Transverse colon (tissue), 4 donors: Measurements from ENCODE around the gene ARHGAP21. TPM values are rescaled to one million over a fixed set of nuclear protein-coding genes. Genes with fewer than 3 reads are reported as not detected.

Experiments
- DNase-seq: peaks from one replicate; pipeline ENCODE4 v3.0.0-alpha.2; 2019
- H3K27ac ChIP-seq, 4 donors: fragments of 200-600 bp; sonication (generic); 2 replicates each; pipeline ENCODE4 v1.5.1; 2016 to 2018; ENCODE audit warnings: inconsistent platforms in 4 of 4
- H3K27me3 ChIP-seq: fragments of 200-600 bp; sonication (generic); 2 replicates; pipeline ENCODE4 v1.5.1; 2017; ENCODE audit warnings: inconsistent platforms
- H3K36me3 ChIP-seq, 4 donors: fragments of 200-600 bp; sonication (generic); 2 replicates each; pipeline ENCODE4 v1.5.1; 2017 to 2019; ENCODE audit warnings: inconsistent platforms in 4 of 4
- H3K4me1 ChIP-seq, 4 donors: fragments of 200-600 bp; sonication (generic); 2 replicates each; pipeline ENCODE4 v1.5.1; 2017 to 2020; ENCODE audit warnings: inconsistent platforms in 4 of 4
- H3K4me3 ChIP-seq, 4 donors: fragments of 200-600 bp; sonication (generic); 1 replicate in 1 of 4; 2 replicates in 3 of 4; pipeline versions ENCODE4 v1.5.1 to v1.6.1; 2017 to 2019; ENCODE audit warnings: inconsistent platforms in 4 of 4
- H3K9me3 ChIP-seq, 2 donors: fragments of 200-600 bp; sonication (generic); 2 replicates each; pipeline ENCODE4 v1.5.1; 2017 to 2019; ENCODE audit warnings: inconsistent platforms in 2 of 2
- CTCF ChIP-seq, 5 experiments: fragments of 200-600 bp in 3 of 5; fragments of 450-650 bp in 2 of 5; sonication (generic) in 3 of 5; IDR thresholded peaks; 1 replicate in 2 of 5; 2 replicates in 3 of 5; pipeline ENCODE4 v1.5.1; 2016 to 2017; ENCODE audit warnings: antibody characterized with exemption in 5 of 5, inconsistent platforms in 3 of 5, mild to moderate bottlenecking in 2 of 5, moderate library complexity in 1 of 5
- EP300 ChIP-seq: sonication (generic); formaldehyde crosslinking; IDR thresholded peaks from one replicate; pipeline ENCODE4 v1.6.1; 2017; ENCODE audit warnings: antibody characterized with exemption, low read depth
- POLR2A ChIP-seq: fragments of 450-650 bp; IDR thresholded peaks from one replicate; pipeline ENCODE4 v1.6.1; 2016; ENCODE audit warnings: antibody characterized with exemption, mild to moderate bottlenecking, moderate library complexity
- POLR2AphosphoS5 ChIP-seq, 3 donors: sonication (generic); formaldehyde crosslinking; IDR thresholded peaks; one replicate each; pipeline ENCODE4 v1.6.1; 2016; ENCODE audit warnings: antibody characterized with exemption in 3 of 3
- WGBS, 2 donors: methylation state at CpG; one replicate each; pipeline ENCODE4 v1.1.5; 2018; ENCODE audit warnings: low coverage in 1 of 2; 5-methylcytosine and 5-hydroxymethylcytosine counted together
- in situ Hi-C, 4 donors: fragments of 200-750 bp; cut with MboI; loops; one replicate each; pipeline versions ENCODE4 v1.15.0 to v1.15.1; 2017; ENCODE audit warnings: low sequenced_read_pairs in 3 of 4, low pct_ligation_motif_present in 1 of 4, low pct_unique_long_range_greater_than_20kb in 1 of 4
- intact Hi-C: fragments of 100-400 bp; cut with DNase I; formaldehyde crosslinking; loops from one replicate; pipeline ENCODE4 v1.15.1; 2023; ENCODE audit warnings: low total_unique reads
- total RNA-seq, 4 donors: library from RNA; depleted of rRNA; stranded (reverse); fragments of >200 nt; gene quantifications; one replicate each; pipeline ENCODE4 v1.1.0, GENCODE V29; 2016

Gene ARHGAP21
- total RNA-seq, 4 donors from 2014 or later = 62.8 to 94.1 (median 89.3) TPM

- peaks cover 4% of the 10 kb centered on the region for H3K27me3 ChIP-seq
- H3K4me3 ChIP-seq = no peak overlapping the region
- 47 to 68% methylated on average over 5 to 7 of the region's 7 CpGs for WGBS, 2 donors
- TF ChIP-seq POLR2A (no peak), CTCF (IDR thresholded peaks at IDR 0.05) (no peak), POLR2AphosphoS5 (IDR thresholded peaks at IDR 0.05) (no peak), EP300 (no peak)
- no peaks in the 10 kb centered on the region for H3K36me3 ChIP-seq
- H3K27ac ChIP-seq = no peak overlapping the region
- no peaks in the 10 kb centered on the region for H3K4me1 ChIP-seq
- H3K9me3 ChIP-seq = no peaks in the 10 kb centered on the region
- in situ Hi-C loops = loop anchor here in 1 of 4 donors (25.0 kb wide), 1 partner anchor 1410 kb away; no protein-coding TSS in a partner anchor
- no peak for DNase-seq
- intact Hi-C loops = no loop called here
Measured at GRCh38 chr10:24571870-24572450, 151.7 kb downstream of the ARHGAP21 start.

GRCh38 chr10:24570658-24571426 is 152.8 kb downstream of the ARHGAP21 start:
- 75 to 91% methylated on average over 5 to 9 of the region's 9 CpGs for WGBS, 2 donors
- TF ChIP-seq EP300 (no peak), POLR2AphosphoS5 (IDR thresholded peaks at IDR 0.05) (no peak), POLR2A (no peak), CTCF (IDR thresholded peaks at IDR 0.05) (no peak)
- Histone ChIP-seq H3K4me3 (no peak overlapping the region), H3K36me3 (no peaks in the 10 kb centered on the region), H3K27ac (no peak overlapping the region), H3K4me1 (no peaks in the 10 kb centered on the region), H3K9me3 (no peaks in the 10 kb centered on the region), H3K27me3 (peaks cover 4% of the 10 kb centered on the region)
- intact Hi-C loops (no loop called here), in situ Hi-C loops (loop anchor here in 1 of 4 donors (25.0 kb wide), 1 partner anchor 1409 kb away; no protein-coding TSS in a partner anchor)
- DNase-seq = no peak

- Histone ChIP-seq H3K4me1 (no peaks in the 10 kb centered on the region), H3K27me3 (peaks cover 4% of the 10 kb centered on the region), H3K9me3 (no peaks in the 10 kb centered on the region), H3K27ac (no peak overlapping the region), H3K36me3 (no peaks in the 10 kb centered on the region), H3K4me3 (no peak overlapping the region)
- 40 to 84% methylated on average over 2 to 12 of the region's 12 CpGs for WGBS, 2 donors
- intact Hi-C loops (no loop called here), in situ Hi-C loops (loop anchor here in 1 of 4 donors (25.0 kb wide), 1 partner anchor 1408 kb away; no protein-coding TSS in a partner anchor)
- DNase-seq = no peak
- TF ChIP-seq POLR2AphosphoS5 (IDR thresholded peaks at IDR 0.05) = no peak
- no peak for TF ChIP-seq POLR2A
- TF ChIP-seq EP300 = no peak
- TF ChIP-seq CTCF (IDR thresholded peaks at IDR 0.05) = no peak
Measured at GRCh38 chr10:24569828-24570657, 153.6 kb downstream of the ARHGAP21 start.

- DNase-seq = no peak
- H3K27ac ChIP-seq = no peak overlapping the region
- intact Hi-C loops = no loop called here
- no peaks in the 10 kb centered on the region for H3K36me3 ChIP-seq
- H3K4me1 ChIP-seq = no peaks in the 10 kb centered on the region
- no peaks in the 10 kb centered on the region for H3K9me3 ChIP-seq
- no peak overlapping the region for H3K4me3 ChIP-seq
- 59 to 71% methylated on average over 3 to 13 of the region's 13 CpGs for WGBS, 2 donors
- peaks cover 4% of the 10 kb centered on the region for H3K27me3 ChIP-seq
- no peak for TF ChIP-seq POLR2A
- TF ChIP-seq POLR2AphosphoS5 (IDR thresholded peaks at IDR 0.05) = no peak
- no peak for TF ChIP-seq EP300
- TF ChIP-seq CTCF (IDR thresholded peaks at IDR 0.05) = no peak
- in situ Hi-C loops = loop anchor here in 1 of 4 donors (25.0 kb wide), 1 partner anchor 1407 kb away; no protein-coding TSS in a partner anchor
Measured at GRCh38 chr10:24569330-24569796, 154.3 kb downstream of the ARHGAP21 start.
